Suprapubic skin (tissue), 4 donors: ENCODE data around the gene NPW.

ENCODE experiments used
- EP300 ChIP-seq: sonication (generic); formaldehyde crosslinking; IDR thresholded peaks from one replicate; pipeline ENCODE4 v1.6.1; 2017; ENCODE audit warnings: antibody characterized with exemption
- POLR2A ChIP-seq, 2 donors: fragments of 450-650 bp; IDR thresholded peaks; one replicate each; pipeline ENCODE4 v1.6.1; 2017; ENCODE audit warnings: antibody characterized with exemption in 2 of 2, mild to moderate bottlenecking in 2 of 2, moderate library complexity in 2 of 2
- POLR2AphosphoS5 ChIP-seq, 3 donors: sonication (generic); formaldehyde crosslinking; IDR thresholded peaks; one replicate each; pipeline ENCODE4 v1.6.1; 2017; ENCODE audit warnings: antibody characterized with exemption in 3 of 3
- TF ChIP-seq, protein P1 (sequence below), 2 donors: fragments of 200-600 bp in 1 of 2; fragments of 450-650 bp in 1 of 2; sonication (generic) in 1 of 2; IDR thresholded peaks; one replicate each; pipeline ENCODE4 v1.5.1; 2016 to 2019; ENCODE audit warnings: antibody characterized with exemption in 2 of 2, mild to moderate bottlenecking in 1 of 2, moderate library complexity in 1 of 2

- no peak for TF ChIP-seq POLR2A (IDR thresholded peaks at IDR 0.05)
- TF ChIP-seq, protein P1, sequence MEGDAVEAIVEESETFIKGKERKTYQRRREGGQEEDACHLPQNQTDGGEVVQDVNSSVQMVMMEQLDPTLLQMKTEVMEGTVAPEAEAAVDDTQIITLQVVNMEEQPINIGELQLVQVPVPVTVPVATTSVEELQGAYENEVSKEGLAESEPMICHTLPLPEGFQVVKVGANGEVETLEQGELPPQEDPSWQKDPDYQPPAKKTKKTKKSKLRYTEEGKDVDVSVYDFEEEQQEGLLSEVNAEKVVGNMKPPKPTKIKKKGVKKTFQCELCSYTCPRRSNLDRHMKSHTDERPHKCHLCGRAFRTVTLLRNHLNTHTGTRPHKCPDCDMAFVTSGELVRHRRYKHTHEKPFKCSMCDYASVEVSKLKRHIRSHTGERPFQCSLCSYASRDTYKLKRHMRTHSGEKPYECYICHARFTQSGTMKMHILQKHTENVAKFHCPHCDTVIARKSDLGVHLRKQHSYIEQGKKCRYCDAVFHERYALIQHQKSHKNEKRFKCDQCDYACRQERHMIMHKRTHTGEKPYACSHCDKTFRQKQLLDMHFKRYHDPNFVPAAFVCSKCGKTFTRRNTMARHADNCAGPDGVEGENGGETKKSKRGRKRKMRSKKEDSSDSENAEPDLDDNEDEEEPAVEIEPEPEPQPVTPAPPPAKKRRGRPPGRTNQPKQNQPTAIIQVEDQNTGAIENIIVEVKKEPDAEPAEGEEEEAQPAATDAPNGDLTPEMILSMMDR (IDR thresholded peaks at IDR 0.05) = no peak
- TF ChIP-seq POLR2AphosphoS5 (IDR thresholded peaks at IDR 0.05) = no peak
- no peak for TF ChIP-seq EP300
These were observed 6.4 kb downstream of the NPW start for GRCh38 chr16:2025878-2026460.
